ENCODE data around the gene FNDC3B. TPM values are rescaled to one million over a fixed set of nuclear protein-coding genes. Genes with fewer than 3 reads are reported as not detected.

Gene FNDC3B
- total and polyA plus RNA-seq, 2 donors: 11.0 to 11.9 TPM

- peaks cover 0 to 3% of the 10 kb centered on the region in 2 donors for H3K4me1 ChIP-seq (ENCODE audit: control insufficient read depth in 2 of 2, insufficient read depth in 2 of 2, low read length in 2 of 2)
- no peak overlapping the region for H3K27ac ChIP-seq (ENCODE audit: low read depth in 1 of 2, low read length in 1 of 2)
- 96% methylated on average over 4 of the region's 4 CpGs for WGBS
These were observed 7.0 kb downstream of the FNDC3B start for GRCh38 chr3:172046268-172046915.

GRCh38 chr3:172047567-172048115, 8.3 kb downstream of the FNDC3B start:
- no peak for DNase-seq (ENCODE audit: low read depth in 6 of 9, low spot score in 9 of 9)
- Histone ChIP-seq H3K27me3 (ENCODE audit: control insufficient read depth in 2 of 2, insufficient read depth in 1 of 2, low read length in 1 of 2) (no peaks in the 10 kb centered on the region), H3K27ac (ENCODE audit: low read depth in 1 of 2, low read length in 1 of 2) (no peak overlapping the region), H3K9me3 (ENCODE audit: control insufficient read depth in 2 of 2, insufficient read depth in 1 of 2, low read length in 1 of 2) (no peaks in the 10 kb centered on the region), H3K4me1 (ENCODE audit: control insufficient read depth in 2 of 2, insufficient read depth in 2 of 2, low read length in 2 of 2) (no peaks in the 10 kb centered on the region), H3K4me3 (ENCODE audit: low read length in 2 of 2) (no peak overlapping the region), H3K36me3 (ENCODE audit: control insufficient read depth in 2 of 2, insufficient read depth in 2 of 2, low read length in 1 of 2) (no peaks in the 10 kb centered on the region)

More at GRCh38 chr3:172046268-172046915, 7.0 kb downstream of the FNDC3B start:
- no peak overlapping the region for H3K4me3 ChIP-seq (ENCODE audit: low read length in 2 of 2)
- DNase-seq (ENCODE audit: low read depth in 6 of 9, low spot score in 9 of 9): no peak
- H3K36me3 ChIP-seq (ENCODE audit: control insufficient read depth in 2 of 2, insufficient read depth in 2 of 2, low read length in 1 of 2): no peaks in the 10 kb centered on the region
- H3K27me3 ChIP-seq (ENCODE audit: control insufficient read depth in 2 of 2, insufficient read depth in 1 of 2, low read length in 1 of 2): peaks cover 0 to 4% of the 10 kb centered on the region in 2 donors
- no peaks in the 10 kb centered on the region for H3K9me3 ChIP-seq (ENCODE audit: control insufficient read depth in 2 of 2, insufficient read depth in 1 of 2, low read length in 1 of 2)

DNA sequence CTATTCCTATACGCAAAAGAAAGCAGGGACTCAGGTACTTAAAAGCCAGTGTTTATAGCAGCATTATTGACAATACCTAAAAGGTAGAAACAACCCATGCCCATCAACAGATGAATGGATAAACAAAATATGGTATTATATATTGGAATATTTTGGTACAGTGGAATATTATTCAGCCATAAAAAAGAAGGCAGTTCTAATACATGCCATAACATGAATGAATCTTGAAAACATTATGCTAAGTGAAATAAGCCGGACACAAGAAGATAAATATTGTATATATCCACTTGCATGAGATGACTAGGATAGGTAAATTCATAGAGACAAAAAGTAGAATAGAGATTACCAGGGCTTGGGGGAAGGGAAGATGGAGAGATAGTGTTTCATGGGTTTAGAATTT, 9.2 kb downstream of the FNDC3B start:
- H3K4me1 ChIP-seq (ENCODE audit: control insufficient read depth in 2 of 2, insufficient read depth in 2 of 2, low read length in 2 of 2): no peaks in the 10 kb centered on the region
- H3K27ac ChIP-seq (ENCODE audit: low read depth in 1 of 2, low read length in 1 of 2): no peak overlapping the region
- 100% methylated on average over 2 of the region's 2 CpGs for WGBS
- H3K36me3 ChIP-seq (ENCODE audit: control insufficient read depth in 2 of 2, insufficient read depth in 2 of 2, low read length in 1 of 2): no peaks in the 10 kb centered on the region
- H3K9me3 ChIP-seq (ENCODE audit: control insufficient read depth in 2 of 2, insufficient read depth in 1 of 2, low read length in 1 of 2): no peaks in the 10 kb centered on the region
- DNase-seq (ENCODE audit: low read depth in 6 of 9, low spot score in 9 of 9): no peak
- no peaks in the 10 kb centered on the region for H3K27me3 ChIP-seq (ENCODE audit: control insufficient read depth in 2 of 2, insufficient read depth in 1 of 2, low read length in 1 of 2)
- no peak overlapping the region for H3K4me3 ChIP-seq (ENCODE audit: low read length in 2 of 2)

- H3K4me3 ChIP-seq (ENCODE audit: low read length in 2 of 2): no peak overlapping the region
- no peaks in the 10 kb centered on the region for H3K9me3 ChIP-seq (ENCODE audit: control insufficient read depth in 2 of 2, insufficient read depth in 1 of 2, low read length in 1 of 2)
- no peaks in the 10 kb centered on the region for H3K36me3 ChIP-seq (ENCODE audit: control insufficient read depth in 2 of 2, insufficient read depth in 2 of 2, low read length in 1 of 2)
- H3K27me3 ChIP-seq (ENCODE audit: control insufficient read depth in 2 of 2, insufficient read depth in 1 of 2, low read length in 1 of 2): no peaks in the 10 kb centered on the region
- no peak overlapping the region for H3K27ac ChIP-seq (ENCODE audit: low read depth in 1 of 2, low read length in 1 of 2)
- H3K4me1 ChIP-seq (ENCODE audit: control insufficient read depth in 2 of 2, insufficient read depth in 2 of 2, low read length in 2 of 2): no peaks in the 10 kb centered on the region
- 96% methylated on average over 3 of the region's 3 CpGs for WGBS
- no peak for DNase-seq (ENCODE audit: low read depth in 6 of 9, low spot score in 9 of 9)
These were observed 12.1 kb downstream of the FNDC3B start for GRCh38 chr3:172051310-172051956.

- H3K27ac ChIP-seq (ENCODE audit: low read depth in 1 of 2, low read length in 1 of 2): no peak overlapping the region
- no peak for DNase-seq (ENCODE audit: low read depth in 6 of 9, low spot score in 9 of 9)
- H3K4me1 ChIP-seq (ENCODE audit: control insufficient read depth in 2 of 2, insufficient read depth in 2 of 2, low read length in 2 of 2): no peaks in the 10 kb centered on the region
- WGBS: 98% methylated on average over 5 of the region's 5 CpGs
- H3K36me3 ChIP-seq (ENCODE audit: control insufficient read depth in 2 of 2, insufficient read depth in 2 of 2, low read length in 1 of 2): no peaks in the 10 kb centered on the region
- no peaks in the 10 kb centered on the region for H3K9me3 ChIP-seq (ENCODE audit: control insufficient read depth in 2 of 2, insufficient read depth in 1 of 2, low read length in 1 of 2)
- H3K27me3 ChIP-seq (ENCODE audit: control insufficient read depth in 2 of 2, insufficient read depth in 1 of 2, low read length in 1 of 2): no peaks in the 10 kb centered on the region
- H3K4me3 ChIP-seq (ENCODE audit: low read length in 2 of 2): no peak overlapping the region
These were observed 12.6 kb downstream of the FNDC3B start for GRCh38 chr3:172051957-172052354.

DNA sequence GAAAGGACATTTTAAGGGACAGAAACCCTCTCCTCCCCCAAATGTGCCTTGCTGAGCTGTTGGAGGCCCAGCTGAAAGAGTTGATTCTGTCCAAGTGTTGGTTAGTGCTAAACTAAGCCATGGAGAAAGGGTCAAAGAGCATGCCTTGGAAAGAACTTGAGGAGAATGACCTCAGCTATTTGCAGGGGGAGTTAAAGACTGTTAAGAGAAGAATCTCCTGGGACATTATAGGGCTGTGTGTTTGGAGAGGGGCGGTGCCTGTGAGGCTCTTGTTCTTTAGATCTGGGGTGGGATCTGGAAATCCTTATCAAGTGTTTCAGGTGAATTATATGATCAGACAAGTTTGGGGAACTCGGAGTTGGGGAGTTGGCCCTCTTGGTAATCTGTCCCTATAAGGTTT, 13.0 kb downstream of the FNDC3B start:
- WGBS: 98% methylated on average over 2 of the region's 2 CpGs
- H3K9me3 ChIP-seq (ENCODE audit: control insufficient read depth in 2 of 2, insufficient read depth in 1 of 2, low read length in 1 of 2): no peaks in the 10 kb centered on the region
- H3K27ac ChIP-seq (ENCODE audit: low read depth in 1 of 2, low read length in 1 of 2): no peak overlapping the region
- H3K36me3 ChIP-seq (ENCODE audit: control insufficient read depth in 2 of 2, insufficient read depth in 2 of 2, low read length in 1 of 2): no peaks in the 10 kb centered on the region
- no peaks in the 10 kb centered on the region for H3K27me3 ChIP-seq (ENCODE audit: control insufficient read depth in 2 of 2, insufficient read depth in 1 of 2, low read length in 1 of 2)
- DNase-seq (ENCODE audit: low read depth in 6 of 9, low spot score in 9 of 9): no peak
- peaks cover 0 to 2% of the 10 kb centered on the region in 2 donors for H3K4me1 ChIP-seq (ENCODE audit: control insufficient read depth in 2 of 2, insufficient read depth in 2 of 2, low read length in 2 of 2)
- H3K4me3 ChIP-seq (ENCODE audit: low read length in 2 of 2): no peak overlapping the region

- Histone ChIP-seq H3K36me3 (ENCODE audit: control insufficient read depth in 2 of 2, insufficient read depth in 2 of 2, low read length in 1 of 2) (no peaks in the 10 kb centered on the region), H3K4me1 (ENCODE audit: control insufficient read depth in 2 of 2, insufficient read depth in 2 of 2, low read length in 2 of 2) (peaks cover 0 to 2% of the 10 kb centered on the region in 2 donors), H3K9me3 (ENCODE audit: control insufficient read depth in 2 of 2, insufficient read depth in 1 of 2, low read length in 1 of 2) (no peaks in the 10 kb centered on the region), H3K4me3 (ENCODE audit: low read length in 2 of 2) (no peak overlapping the region), H3K27me3 (ENCODE audit: control insufficient read depth in 2 of 2, insufficient read depth in 1 of 2, low read length in 1 of 2) (no peaks in the 10 kb centered on the region), H3K27ac (ENCODE audit: low read depth in 1 of 2, low read length in 1 of 2) (no peak overlapping the region)
- no peak for DNase-seq (ENCODE audit: low read depth in 6 of 9, low spot score in 9 of 9)
- WGBS: 95% methylated on average over 6 of the region's 6 CpGs
These were observed 14.9 kb downstream of the FNDC3B start for GRCh38 chr3:172054115-172054764.

DNA sequence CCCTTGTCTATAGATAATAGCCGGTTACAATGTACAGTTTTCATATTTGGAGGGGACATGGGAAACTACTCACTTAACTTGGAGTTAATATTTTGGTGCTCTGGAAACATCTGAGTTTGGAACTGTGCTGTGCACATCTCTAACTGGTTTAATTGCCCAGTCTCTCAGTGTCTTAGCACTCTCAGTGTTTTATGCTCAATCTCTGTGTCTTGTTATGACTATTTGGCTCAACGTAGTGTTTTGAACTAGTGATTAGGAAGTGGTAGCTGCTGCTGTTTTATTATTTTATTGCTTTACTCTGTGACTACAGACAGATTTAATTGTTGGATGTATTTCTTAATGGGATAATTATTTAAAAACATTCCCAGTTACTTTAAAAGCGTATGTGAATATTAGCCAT, 17.0 kb downstream of the FNDC3B start:
- Histone ChIP-seq H3K4me3 (ENCODE audit: low read length in 2 of 2) (no peak overlapping the region), H3K27me3 (ENCODE audit: control insufficient read depth in 2 of 2, insufficient read depth in 1 of 2, low read length in 1 of 2) (no peaks in the 10 kb centered on the region), H3K36me3 (ENCODE audit: control insufficient read depth in 2 of 2, insufficient read depth in 2 of 2, low read length in 1 of 2) (no peaks in the 10 kb centered on the region), H3K9me3 (ENCODE audit: control insufficient read depth in 2 of 2, insufficient read depth in 1 of 2, low read length in 1 of 2) (no peaks in the 10 kb centered on the region), H3K27ac (ENCODE audit: low read depth in 1 of 2, low read length in 1 of 2) (no peak overlapping the region), H3K4me1 (ENCODE audit: control insufficient read depth in 2 of 2, insufficient read depth in 2 of 2, low read length in 2 of 2) (peaks cover 0 to 2% of the 10 kb centered on the region in 2 donors)
- DNase-seq (ENCODE audit: low read depth in 6 of 9, low spot score in 9 of 9): no peak
- 95% methylated on average over 3 of the region's 3 CpGs for WGBS

DNA sequence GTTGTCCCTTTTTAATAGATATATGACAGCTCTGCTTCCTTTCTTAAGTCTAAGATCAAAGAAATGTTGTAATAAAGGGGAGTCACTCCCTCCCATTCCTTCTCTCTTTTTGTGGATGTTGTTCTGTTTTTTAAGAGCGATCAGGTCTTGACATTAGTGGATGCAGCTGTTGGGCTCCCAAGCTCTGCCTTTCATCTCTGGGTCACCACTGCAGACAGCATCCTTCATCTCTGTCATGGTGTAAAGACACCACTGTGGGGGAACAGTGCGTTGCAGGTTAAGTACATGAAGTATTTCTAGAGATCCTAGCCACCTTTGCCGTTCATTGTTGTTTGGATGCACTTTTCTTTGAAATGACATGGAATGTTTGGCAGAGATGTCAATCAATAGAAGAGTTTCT, 17.7 kb downstream of the FNDC3B start:
- DNase-seq (ENCODE audit: low read depth in 6 of 9, low spot score in 9 of 9): no peak
- Histone ChIP-seq H3K36me3 (ENCODE audit: control insufficient read depth in 2 of 2, insufficient read depth in 2 of 2, low read length in 1 of 2) (no peaks in the 10 kb centered on the region), H3K27ac (ENCODE audit: low read depth in 1 of 2, low read length in 1 of 2) (no peak overlapping the region), H3K27me3 (ENCODE audit: control insufficient read depth in 2 of 2, insufficient read depth in 1 of 2, low read length in 1 of 2) (no peaks in the 10 kb centered on the region), H3K4me1 (ENCODE audit: control insufficient read depth in 2 of 2, insufficient read depth in 2 of 2, low read length in 2 of 2) (peaks cover 0 to 2% of the 10 kb centered on the region in 2 donors), H3K9me3 (ENCODE audit: control insufficient read depth in 2 of 2, insufficient read depth in 1 of 2, low read length in 1 of 2) (no peaks in the 10 kb centered on the region), H3K4me3 (ENCODE audit: low read length in 2 of 2) (no peak overlapping the region)
- WGBS: 95% methylated on average over 3 of the region's 3 CpGs

Measured in thymus (tissue), 11 donors.